LNCaP clone FGC (cell line): ENCODE measurements around the gene SELENOO.

Source experiments
- DNase-seq: peaks from one replicate; pipeline ENCODE4 v3.0.0-alpha.2; 2011; ENCODE audit warnings: low read depth
- H3K4me3 ChIP-seq: 2 replicates; pipeline ENCODE4 v1.5.1; 2011; ENCODE audit warnings: mild to moderate bottlenecking, low read depth, low read length, control low read depth
- CTCF ChIP-seq: IDR thresholded peaks from 2 replicates; pipeline ENCODE4 v1.5.1; 2012; ENCODE audit warnings: mild to moderate bottlenecking; ENCODE audit not compliant: control insufficient read depth, insufficient read depth; ENCODE audit errors: extremely low read depth

SELENOO gene

GRCh38 chr22:50261615-50262459 lies 61.0 kb downstream of the SELENOO start, which contains the start of gene MAPK12:
Gene MAPK12, minus strand, starts transcription at chr22:50261683. Its CDS starts 174 bp downstream, at chr22:50261509.
- DNase-seq, result no peak
- no peak for TF ChIP-seq CTCF
- H3K4me3 ChIP-seq, result peak within 1 kb of the TSS; percentile 71

GRCh38 chr22:50262460-50262911 lies 61.7 kb downstream of the SELENOO start:
- no peak for TF ChIP-seq CTCF
- no peak overlapping the region for H3K4me3 ChIP-seq
- no peak for DNase-seq

- no peak overlapping the region for H3K4me3 ChIP-seq
- TF ChIP-seq CTCF, result no peak
- no peak for DNase-seq
Observed at GRCh38 chr22:50262973-50263617, 62.3 kb downstream of the SELENOO start.

- H3K4me3 ChIP-seq, result no peak overlapping the region
- DNase-seq, result no peak
- no peak for TF ChIP-seq CTCF
Observed at GRCh38 chr22:50264104-50264745, 63.4 kb downstream of the SELENOO start.

- no peak for DNase-seq
- no peak overlapping the region for H3K4me3 ChIP-seq
- TF ChIP-seq CTCF, result no peak
Observed at GRCh38 chr22:50264946-50265669, 64.3 kb downstream of the SELENOO start.

- no peak for TF ChIP-seq CTCF
- peak overlapping the region; percentile 28; the same call in 1 of the 2 replicates for H3K4me3 ChIP-seq
- no peak for DNase-seq
Observed at GRCh38 chr22:50266994-50267393, 66.2 kb downstream of the SELENOO start.
